GM18508 (cell line): ENCODE results near the gene RGSL1.

ENCODE experiments used
- ATAC-seq: cut with Tn5 transposase; IDR thresholded peaks from one replicate; pipeline ENCODE4 v1.9.1; 2021; ENCODE audit warnings: moderate number of reproducible peaks; ENCODE audit not compliant: insufficient read depth, unreplicated experiment

Gene RGSL1

GRCh38 chr1:182586380-182586779 lies 136.4 kb downstream of the RGSL1 start:
- no peak for ATAC-seq

GRCh38 chr1:182587093-182587492 lies 137.1 kb downstream of the RGSL1 start:
- no peak for ATAC-seq

GRCh38 chr1:182587666-182588499 lies 137.9 kb downstream of the RGSL1 start:
- no peak for ATAC-seq

- ATAC-seq, result peak; percentile 55
Measured at GRCh38 chr1:182588500-182589396, 138.8 kb downstream of the RGSL1 start, which contains the start of gene RNASEL. RNASEL (minus strand) TSS chr1:182589256; CDS start chr1:182586806, 2,450 bp downstream.

- ATAC-seq, result no peak
Measured at GRCh38 chr1:182589520-182589919, 139.6 kb downstream of the RGSL1 start.

GRCh38 chr1:182589931-182590330 lies 140.0 kb downstream of the RGSL1 start:
- ATAC-seq, result no peak

- ATAC-seq, result no peak
Measured at GRCh38 chr1:182595641-182596240, 145.8 kb downstream of the RGSL1 start.

- no peak for ATAC-seq
Measured at GRCh38 chr1:182596934-182597333, 147.0 kb downstream of the RGSL1 start.

- no peak for ATAC-seq
Measured at GRCh38 chr1:182598296-182598695, 148.3 kb downstream of the RGSL1 start.

- ATAC-seq, result no peak
Measured at GRCh38 chr1:182599339-182599738, 149.4 kb downstream of the RGSL1 start.

- ATAC-seq, result no peak
Measured at GRCh38 chr1:182600036-182600713, 150.2 kb downstream of the RGSL1 start.

GRCh38 chr1:182600745-182601415 lies 150.9 kb downstream of the RGSL1 start:
- ATAC-seq, result no peak

GRCh38 chr1:182601416-182601786 lies 151.5 kb downstream of the RGSL1 start:
- no peak for ATAC-seq

- ATAC-seq, result no peak
Measured at GRCh38 chr1:182601913-182602312, 152.0 kb downstream of the RGSL1 start.

GRCh38 chr1:182602935-182603645 lies 153.1 kb downstream of the RGSL1 start:
- ATAC-seq, result no peak

GRCh38 chr1:182603646-182604174 lies 153.8 kb downstream of the RGSL1 start:
- no peak for ATAC-seq

GRCh38 chr1:182604175-182605164 lies 154.5 kb downstream of the RGSL1 start, which contains the start of gene RGS16:
RGS16 (minus strand) TSS chr1:182604389; CDS start chr1:182604259, 130 bp downstream.
- ATAC-seq, result peak; percentile 45
